GM12864 (cell line): ENCODE data around the gene PLA2G6.

ENCODE experiments used
- DNase-seq: peaks from one replicate; pipeline ENCODE4 v3.0.0-alpha.2; 2011; ENCODE audit warnings: low read depth
- H3K4me3 ChIP-seq: 2 replicates; pipeline ENCODE4 v1.5.1; 2011; ENCODE audit warnings: mild to moderate bottlenecking, low read depth, low read length, control low read depth
- CTCF ChIP-seq: IDR thresholded peaks from 2 replicates; pipeline ENCODE4 v1.5.1; 2011; ENCODE audit warnings: low read depth, mild to moderate bottlenecking, moderate library complexity, low read length, control low read depth, inconsistent platforms; ENCODE audit errors: missing control alignments

PLA2G6 gene

DNA sequence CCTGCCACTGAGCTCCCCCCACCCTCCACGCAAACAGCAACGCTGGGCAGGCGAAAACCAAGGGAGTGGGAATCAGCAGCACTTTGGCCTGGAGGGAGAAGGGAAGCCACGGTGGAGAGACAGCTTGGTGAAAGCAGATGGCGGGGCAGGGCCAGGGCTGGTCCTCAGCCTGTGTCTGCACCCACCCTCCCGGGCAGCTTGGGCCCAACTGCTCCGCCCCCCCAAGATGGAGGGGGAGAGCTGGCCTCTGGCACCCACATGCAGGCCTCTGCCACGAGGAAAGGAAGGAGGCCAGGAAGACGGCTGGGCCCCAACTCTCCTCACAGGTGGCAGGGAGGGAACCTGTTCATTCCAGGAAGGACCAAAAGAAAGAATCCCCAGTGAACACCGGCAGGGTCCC is 38.0 kb upstream of the PLA2G6 start:
- no peak for DNase-seq
- no peak for TF ChIP-seq CTCF
- no peak overlapping the region for H3K4me3 ChIP-seq

DNA sequence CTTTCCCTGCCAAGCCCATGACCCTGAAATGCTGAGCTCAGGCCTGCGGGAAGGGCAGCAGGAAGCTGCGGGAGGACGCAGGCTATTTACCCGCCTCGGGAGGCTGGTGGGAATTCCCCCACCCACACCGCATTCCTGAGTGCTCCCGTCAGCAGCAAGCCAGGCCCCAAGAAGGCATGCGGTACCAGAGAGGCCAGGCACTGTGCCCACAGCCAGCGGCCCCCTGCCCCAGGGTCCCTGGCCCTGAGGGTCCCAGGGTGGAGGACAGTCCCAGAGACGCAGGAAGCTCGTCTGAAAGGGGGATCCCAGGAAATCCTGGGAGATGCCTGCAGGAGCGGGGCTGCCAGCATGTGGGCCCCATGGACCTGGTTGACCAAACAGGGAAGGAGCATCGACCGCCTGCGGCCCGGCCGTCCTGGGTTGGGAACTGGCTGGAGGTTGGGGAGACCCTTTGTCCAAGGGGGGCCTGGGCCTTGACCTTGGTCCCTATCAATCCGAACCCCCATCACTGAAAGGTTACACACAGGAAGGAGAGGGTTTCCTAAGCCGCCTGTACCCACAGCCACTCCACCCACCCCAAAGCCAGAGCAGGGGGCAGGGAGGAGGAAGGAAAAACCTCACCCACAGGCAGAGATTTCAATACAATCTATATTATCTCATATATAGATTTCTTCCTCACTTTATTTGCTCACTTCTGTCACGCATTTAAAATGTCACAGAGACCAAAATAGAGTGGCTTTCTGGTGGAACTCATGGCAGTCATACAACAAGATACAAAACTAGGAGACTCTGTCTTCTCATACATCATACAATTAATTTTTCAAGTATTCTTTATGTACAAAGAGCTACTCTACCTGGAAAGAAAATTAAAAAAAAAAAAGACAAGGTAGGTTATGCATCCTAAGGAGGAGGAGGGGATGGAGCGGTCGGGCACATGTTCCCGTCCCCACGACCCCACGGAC is 37.3 kb upstream of the PLA2G6 start:
- no peak for TF ChIP-seq CTCF
- no peak for DNase-seq

DNA sequence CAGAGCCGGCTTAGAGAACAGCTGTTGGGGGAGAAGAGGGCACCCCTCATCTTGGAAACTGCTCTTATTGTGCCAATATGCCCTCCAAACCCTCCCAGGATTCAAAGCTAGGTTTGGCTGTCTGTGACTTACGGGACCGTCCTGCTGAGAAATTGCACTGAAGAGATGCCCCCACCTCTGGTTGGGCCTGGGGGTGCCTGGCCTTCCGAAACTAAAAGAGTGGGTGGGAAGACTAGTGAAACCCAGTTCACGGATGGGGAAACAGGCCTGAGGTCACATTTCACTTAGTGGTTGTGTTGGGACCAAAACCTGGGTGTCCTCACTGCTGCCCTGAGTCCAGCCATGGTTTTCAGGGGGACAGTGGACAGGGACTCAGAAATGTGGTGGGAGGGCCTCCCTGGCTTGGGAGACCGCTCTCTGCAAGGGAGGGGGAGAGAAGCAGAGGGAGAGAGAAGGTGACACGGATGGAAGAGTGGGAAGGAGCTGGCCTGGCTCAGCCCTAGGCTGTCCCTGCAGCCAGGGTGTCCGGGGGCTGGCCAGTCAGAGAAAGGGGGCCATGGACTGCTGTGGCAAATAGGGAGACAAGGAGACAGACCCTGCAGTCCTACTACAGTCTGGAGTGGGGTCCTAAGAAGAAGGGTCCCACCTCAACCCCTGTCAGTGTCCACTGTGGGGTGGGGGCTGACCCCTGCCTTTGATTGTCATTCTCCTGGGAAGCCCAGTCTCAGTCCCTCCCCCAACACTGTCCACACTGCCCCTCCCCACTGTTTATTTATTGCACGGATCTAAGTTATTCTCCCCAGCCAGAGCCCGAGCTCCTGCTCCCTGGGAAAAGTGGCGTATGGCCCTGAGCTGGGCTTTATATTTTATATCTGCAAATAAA is 33.8 kb upstream of the PLA2G6 start:
- no peak overlapping the region; the same call in none of the 2 replicates for H3K4me3 ChIP-seq
- TF ChIP-seq CTCF = no peak
- DNase-seq = no peak

More for the DNA sequence above, 37.3 kb upstream of the PLA2G6 start:
- no peak overlapping the region for H3K4me3 ChIP-seq

- TF ChIP-seq CTCF = no peak
- peak overlapping the region; percentile 53 for H3K4me3 ChIP-seq
Observed at GRCh38 chr22:38214302-38215056, 32.8 kb upstream of the PLA2G6 start.

GRCh38 chr22:38213990-38214301 is 32.3 kb upstream of the PLA2G6 start:
- peak overlapping the region; percentile 53 for H3K4me3 ChIP-seq
- DNase-seq = no peak
- TF ChIP-seq CTCF = no peak

More at GRCh38 chr22:38214302-38215056, 32.8 kb upstream of the PLA2G6 start:
- DNase-seq = no peak

- no peak for TF ChIP-seq CTCF
- DNase-seq = no peak
- peak overlapping the region; percentile 53 for H3K4me3 ChIP-seq
Observed at GRCh38 chr22:38213319-38213989, 31.8 kb upstream of the PLA2G6 start.
